Measurements from ENCODE around the gene CEMP1. TPM values are rescaled to one million over a fixed set of nuclear protein-coding genes. Genes with fewer than 3 reads are reported as not detected.
"Not testable (repeated sequence)": the region's sequence is repeated elsewhere in the genome, so short reads cannot be mapped to it uniquely, and the experiment has no call there.

CEMP1 gene
- total RNA-seq, 1 donor from 2014 or later = 1.4 TPM

GRCh38 chr16:2554709-2555425 is 23.7 kb upstream of the CEMP1 start:
- H3K4me1 ChIP-seq; H3K4me3 ChIP-seq; H3K27me3 ChIP-seq (ENCODE audit: low read depth); DNase-seq; H3K36me3 ChIP-seq; H3K9me3 ChIP-seq; intact Hi-C loops (cut with DNase I); H3K27ac ChIP-seq: not testable (repeated sequence)
- ATAC-seq = peak in 1 of 2 donors; percentile 29

GRCh38 chr16:2551420-2551889 is 20.2 kb upstream of the CEMP1 start:
- H3K4me1 ChIP-seq; DNase-seq; H3K27me3 ChIP-seq (ENCODE audit: low read depth); intact Hi-C loops (cut with DNase I); H3K9me3 ChIP-seq; H3K36me3 ChIP-seq: not testable (repeated sequence)
- Histone ChIP-seq H3K4me3 (peak overlapping the region; percentile 7), H3K27ac (peak overlapping the region; percentile 5)
- peak; percentile 65 to 66 for ATAC-seq

- H3K9me3 ChIP-seq; H3K4me3 ChIP-seq; H3K27me3 ChIP-seq (ENCODE audit: low read depth); H3K4me1 ChIP-seq; intact Hi-C loops (cut with DNase I); DNase-seq; H3K27ac ChIP-seq; H3K36me3 ChIP-seq: not testable (repeated sequence)
- peak; percentile 69 to 70 for ATAC-seq
These were observed 19.2 kb upstream of the CEMP1 start for GRCh38 chr16:2550283-2550878.

GRCh38 chr16:2543771-2544170 is 12.6 kb upstream of the CEMP1 start:
- intact Hi-C loops (cut with DNase I); H3K4me3 ChIP-seq; H3K9me3 ChIP-seq; H3K27ac ChIP-seq; H3K27me3 ChIP-seq (ENCODE audit: low read depth); ATAC-seq: not testable (repeated sequence)
- H3K36me3 ChIP-seq = peaks cover 12% of the 10 kb centered on the region
- peak; percentile 32 for DNase-seq
- peaks cover 28% of the 10 kb centered on the region for H3K4me1 ChIP-seq

GRCh38 chr16:2541409-2541808 is 10.2 kb upstream of the CEMP1 start:
- peaks cover 37% of the 10 kb centered on the region for H3K4me1 ChIP-seq
- H3K9me3 ChIP-seq; H3K27me3 ChIP-seq (ENCODE audit: low read depth); intact Hi-C loops (cut with DNase I); ATAC-seq; H3K27ac ChIP-seq; H3K4me3 ChIP-seq: not testable (repeated sequence)
- peak; percentile 34 for DNase-seq
- H3K36me3 ChIP-seq = peaks cover 12% of the 10 kb centered on the region

GRCh38 chr16:2540912-2541311 is 9.7 kb upstream of the CEMP1 start:
- intact Hi-C loops (cut with DNase I); H3K4me3 ChIP-seq; DNase-seq; H3K27me3 ChIP-seq (ENCODE audit: low read depth); ATAC-seq; H3K9me3 ChIP-seq; H3K27ac ChIP-seq: not testable (repeated sequence)
- Histone ChIP-seq H3K4me1 (peaks cover 42% of the 10 kb centered on the region), H3K36me3 (peaks cover 12% of the 10 kb centered on the region)

GRCh38 chr16:2539845-2540458 is 8.7 kb upstream of the CEMP1 start:
- H3K27me3 ChIP-seq (ENCODE audit: low read depth); H3K27ac ChIP-seq; ATAC-seq; intact Hi-C loops (cut with DNase I); H3K9me3 ChIP-seq; H3K4me3 ChIP-seq: not testable (repeated sequence)
- DNase-seq = peak; percentile 55
- H3K36me3 ChIP-seq = peaks cover 12% of the 10 kb centered on the region
- TF ChIP-seq CTCF (IDR thresholded peaks at IDR 0.05) = peak; percentile 36
- H3K4me1 ChIP-seq = peaks cover 45% of the 10 kb centered on the region

GRCh38 chr16:2539192-2539844 is 8.1 kb upstream of the CEMP1 start:
- H3K9me3 ChIP-seq; ATAC-seq; H3K27ac ChIP-seq; DNase-seq; H3K27me3 ChIP-seq (ENCODE audit: low read depth); intact Hi-C loops (cut with DNase I): not testable (repeated sequence)
- peaks cover 12% of the 10 kb centered on the region for H3K36me3 ChIP-seq
- H3K4me1 ChIP-seq = peaks cover 45% of the 10 kb centered on the region
- peak overlapping the region; percentile 56 for H3K4me3 ChIP-seq
